Kidney capillary endothelial cell (primary cell): Measurements from ENCODE around the gene WDR62.
A peak's percentile ranks its signal among the peaks of the same experiment; 100 is the strongest.

ENCODE experiments used
- DNase-seq: peaks from one replicate; pipeline ENCODE4 v3.0.0-alpha.2; 2018; ENCODE audit warnings: low spot score

WDR62 gene

DNA sequence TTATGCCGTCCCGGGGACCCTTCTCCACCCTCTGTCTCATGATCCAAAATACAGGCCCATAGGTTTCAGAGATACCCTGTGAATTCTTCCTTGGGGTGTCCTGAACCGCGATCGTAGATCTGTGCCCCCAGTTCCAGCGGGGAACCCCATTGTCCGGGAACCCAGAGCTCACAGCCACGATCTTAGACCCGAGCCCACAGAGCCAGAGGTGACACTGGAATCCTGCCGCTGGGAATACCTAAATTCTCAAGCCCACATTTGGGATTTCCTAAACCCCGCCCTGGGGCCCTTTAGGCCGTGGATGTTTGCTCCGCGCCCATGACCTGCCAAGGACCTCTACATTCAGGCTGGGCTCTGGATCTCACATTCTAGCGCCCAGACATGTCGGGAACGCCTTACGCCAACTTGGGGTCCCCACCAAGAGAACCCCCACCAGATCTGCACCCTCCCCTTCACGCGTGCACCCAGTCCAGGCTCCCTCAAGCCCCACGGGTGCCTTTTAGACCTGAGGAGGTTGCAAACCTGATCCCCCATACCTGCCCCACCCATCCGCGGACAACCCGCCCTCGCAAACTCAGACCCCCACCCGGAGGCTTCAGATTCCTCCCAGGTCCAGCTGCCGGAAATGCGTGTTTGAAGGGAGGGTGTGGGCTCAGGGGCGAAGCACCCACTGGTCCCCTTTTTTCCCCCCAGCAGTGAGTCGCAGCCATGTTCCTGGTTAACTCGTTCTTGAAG lies 85.8 kb downstream of the WDR62 start:
- peak; percentile 53 for DNase-seq

DNA sequence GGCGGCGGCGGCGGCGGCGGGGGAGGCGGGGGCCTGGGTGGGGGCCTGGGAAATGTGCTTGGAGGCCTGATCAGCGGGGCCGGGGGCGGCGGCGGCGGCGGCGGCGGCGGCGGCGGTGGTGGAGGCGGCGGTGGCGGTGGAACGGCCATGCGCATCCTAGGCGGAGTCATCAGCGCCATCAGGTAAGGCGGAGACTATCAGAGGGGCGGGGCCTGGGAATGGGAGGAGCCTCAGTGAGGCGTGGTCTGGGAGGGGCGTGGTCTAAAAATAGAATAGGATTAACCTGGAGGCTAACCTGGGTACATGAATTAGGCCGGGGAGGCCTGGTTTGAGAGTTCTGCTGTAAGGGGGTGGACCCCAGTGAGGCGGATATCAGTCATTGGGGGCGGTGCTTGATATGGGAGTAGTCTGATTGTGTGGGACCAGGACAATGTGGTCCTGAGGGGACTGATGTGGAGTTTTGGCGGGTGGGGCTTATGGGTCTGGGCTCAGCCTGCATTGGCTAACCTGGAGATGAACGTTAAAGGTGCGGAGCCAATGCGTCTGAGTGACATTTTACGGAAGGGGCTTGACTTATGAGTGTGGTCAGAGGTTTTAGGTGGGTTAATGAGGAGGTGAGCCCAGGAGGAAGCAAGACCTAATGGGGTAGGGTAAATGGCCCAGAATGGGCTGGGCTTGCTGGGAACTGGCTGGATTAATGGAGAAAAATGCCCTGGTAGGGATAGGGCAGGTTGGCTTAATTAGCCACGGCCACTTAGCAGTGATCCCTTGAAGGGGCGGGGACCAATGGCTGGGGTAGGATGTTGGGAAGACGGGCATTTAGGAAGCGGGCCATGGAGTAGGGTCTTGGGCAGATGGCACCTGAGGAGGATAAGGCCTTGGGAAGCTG lies 86.6 kb downstream of the WDR62 start:
- DNase-seq = peak; percentile 81

DNA sequence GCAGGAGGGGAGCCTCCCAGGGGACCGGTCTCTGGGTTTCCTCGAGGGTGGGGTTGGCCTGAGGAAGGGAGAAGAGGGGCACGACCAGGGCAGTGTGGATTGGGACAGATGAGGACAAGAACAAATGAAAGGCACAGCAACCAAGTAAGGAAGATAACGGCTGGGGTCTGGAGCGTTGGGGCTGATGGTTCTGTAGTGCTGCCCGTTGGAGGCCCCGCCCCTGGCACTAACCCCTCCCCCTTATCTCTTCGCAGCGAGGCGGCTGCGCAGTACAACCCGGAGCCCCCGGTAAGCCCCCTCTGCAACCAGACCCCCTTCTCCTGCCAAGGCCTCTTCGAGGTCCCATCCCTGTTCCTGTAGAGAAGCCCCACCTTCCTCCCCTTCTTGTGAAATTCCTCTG lies 87.3 kb downstream of the WDR62 start:
- no peak for DNase-seq

DNA sequence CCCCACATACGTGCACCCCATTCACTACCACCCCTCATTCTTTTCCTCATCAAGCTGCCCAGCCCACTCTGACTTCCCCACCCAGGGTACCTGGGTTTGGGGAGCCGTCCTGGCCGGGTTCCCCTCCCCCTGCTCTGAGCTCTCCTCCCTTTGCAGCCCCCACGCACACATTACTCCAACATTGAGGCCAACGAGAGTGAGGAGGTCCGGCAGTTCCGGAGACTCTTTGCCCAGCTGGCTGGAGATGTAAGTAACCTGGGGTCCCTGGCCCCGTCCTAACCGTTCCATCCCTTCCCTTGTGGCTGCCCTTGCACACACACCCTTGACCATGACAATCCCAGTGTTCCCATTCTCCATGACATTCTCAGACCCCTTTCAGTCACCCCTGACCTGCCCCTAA lies 87.8 kb downstream of the WDR62 start:
- DNase-seq = no peak

DNA sequence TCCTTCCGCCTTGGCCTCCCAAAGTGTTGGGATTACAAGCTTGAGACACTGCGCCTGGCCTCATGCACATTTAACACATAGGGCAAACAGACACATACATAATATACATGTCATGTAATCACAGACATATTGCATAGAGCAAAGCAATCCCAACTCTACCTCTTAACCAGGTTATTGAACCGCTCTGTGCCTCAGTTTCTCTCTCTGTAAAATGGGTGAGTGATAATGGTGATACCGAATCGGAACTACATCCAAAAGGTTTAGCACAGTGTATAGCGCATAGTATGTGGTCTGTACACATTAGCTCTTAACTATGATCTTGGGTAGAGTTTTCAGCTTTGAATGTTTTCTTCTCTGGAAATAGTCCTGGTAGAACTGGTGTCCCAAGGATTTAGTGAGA lies 89.9 kb downstream of the WDR62 start:
- DNase-seq = no peak

DNA sequence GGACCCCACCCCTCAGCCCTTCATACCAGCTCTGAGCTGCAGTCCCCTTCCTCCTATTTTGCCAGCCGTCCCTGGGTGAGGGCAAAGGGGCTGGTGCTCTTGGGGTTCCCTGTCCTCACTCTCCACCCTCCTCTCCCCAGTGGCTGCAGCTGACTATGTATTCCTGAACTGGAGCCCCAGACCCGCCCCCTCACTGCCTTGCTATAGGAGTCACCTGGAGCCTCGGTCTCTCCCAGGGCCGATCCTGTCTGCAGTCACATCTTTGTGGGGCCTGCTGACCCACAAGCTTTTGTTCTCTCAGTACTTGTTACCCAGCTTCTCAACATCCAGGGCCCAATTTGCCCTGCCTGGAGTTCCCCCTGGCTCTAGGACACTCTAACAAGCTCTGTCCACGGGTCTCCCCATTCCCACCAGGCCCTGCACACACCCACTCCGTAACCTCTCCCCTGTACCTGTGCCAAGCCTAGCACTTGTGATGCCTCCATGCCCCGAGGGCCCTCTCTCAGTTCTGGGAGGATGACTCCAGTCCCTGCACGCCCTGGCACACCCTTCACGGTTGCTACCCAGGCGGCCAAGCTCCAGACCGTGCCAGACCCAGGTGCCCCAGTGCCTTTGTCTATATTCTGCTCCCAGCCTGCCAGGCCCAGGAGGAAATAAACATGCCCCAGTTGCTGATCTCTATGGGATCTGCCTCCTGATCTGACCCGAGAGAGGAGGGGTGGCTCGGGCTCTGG lies 95.1 kb downstream of the WDR62 start:
- no peak for DNase-seq

DNA sequence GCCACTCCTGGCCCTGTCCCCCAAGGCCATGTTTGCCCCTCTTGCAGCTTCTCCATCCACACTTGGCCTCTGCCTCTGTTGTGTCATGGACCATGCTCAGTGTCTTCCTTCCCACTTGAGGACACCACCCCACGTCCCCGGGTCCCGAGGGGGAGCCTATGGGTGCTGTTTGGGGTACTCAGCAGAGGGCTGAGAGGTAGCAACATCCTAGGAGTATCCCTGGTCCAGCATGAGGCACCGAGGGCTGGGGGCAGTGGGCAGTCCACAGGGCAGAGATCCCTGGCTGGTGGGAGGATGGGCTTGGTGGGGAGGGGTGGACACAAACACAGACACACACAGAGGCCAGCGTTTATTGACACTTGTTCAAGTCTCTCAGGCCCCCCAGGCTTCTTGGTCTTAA lies 95.9 kb downstream of the WDR62 start:
- DNase-seq = no peak

DNA sequence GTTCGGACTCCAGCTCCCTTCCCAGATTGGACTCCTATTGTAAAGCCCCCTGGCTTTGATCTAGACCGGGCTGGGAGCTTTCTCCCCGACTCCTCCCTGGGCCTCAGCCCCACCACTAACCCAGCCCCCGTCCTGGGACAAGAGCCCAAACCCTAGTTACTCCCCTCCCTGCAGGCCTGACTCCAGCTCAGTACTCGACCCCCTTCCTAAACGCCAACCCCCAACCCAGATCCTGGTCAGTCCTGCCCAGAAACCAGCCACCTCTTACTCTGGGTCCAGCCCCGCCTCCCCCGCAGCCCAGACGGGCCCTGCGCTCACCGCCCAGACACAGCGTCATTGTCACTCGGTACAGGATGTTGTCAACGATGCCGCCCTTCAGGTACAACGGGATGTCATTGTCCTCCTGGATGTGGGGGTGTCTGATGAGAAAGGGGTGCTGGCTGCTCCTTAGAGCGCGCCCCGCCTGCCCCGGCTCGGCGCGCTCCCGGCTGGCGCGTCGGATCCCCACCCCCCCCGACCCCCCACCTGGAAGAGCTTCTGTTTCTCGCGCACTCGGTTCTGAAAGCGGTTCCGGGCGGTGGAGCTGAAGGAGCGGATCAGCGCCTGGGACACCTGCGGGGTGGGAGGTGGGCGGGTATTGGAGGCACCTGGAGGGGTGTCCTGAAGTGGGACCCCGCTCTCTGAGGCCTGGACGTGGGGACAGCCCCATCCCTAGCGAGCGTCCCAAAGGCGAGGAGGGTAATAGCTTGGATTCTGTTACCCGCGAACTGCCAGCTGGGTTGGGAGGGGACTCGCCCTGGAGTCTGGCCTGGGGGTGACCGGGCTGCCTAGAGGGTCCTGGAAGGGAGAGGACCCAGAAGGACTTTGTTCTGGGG lies 96.7 kb downstream of the WDR62 start:
- peak; percentile 44 for DNase-seq

DNA sequence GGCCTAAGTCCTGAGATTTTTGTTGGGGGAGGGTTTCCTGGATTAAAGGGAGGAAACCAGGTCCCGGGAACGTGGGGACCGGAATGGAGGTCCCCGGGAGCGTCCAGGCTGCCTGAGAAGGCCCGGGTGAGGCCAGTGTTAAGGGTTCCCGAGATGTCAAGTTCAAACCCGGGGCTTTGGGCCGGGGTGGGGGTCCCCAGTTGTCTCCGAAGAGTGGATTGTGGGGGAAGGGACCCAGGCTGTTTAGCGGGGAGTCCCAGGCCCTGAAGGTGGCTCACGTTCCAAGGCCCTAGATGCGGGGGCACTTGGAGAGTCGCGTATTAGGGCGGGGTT lies 97.3 kb downstream of the WDR62 start:
- no peak for DNase-seq

DNA sequence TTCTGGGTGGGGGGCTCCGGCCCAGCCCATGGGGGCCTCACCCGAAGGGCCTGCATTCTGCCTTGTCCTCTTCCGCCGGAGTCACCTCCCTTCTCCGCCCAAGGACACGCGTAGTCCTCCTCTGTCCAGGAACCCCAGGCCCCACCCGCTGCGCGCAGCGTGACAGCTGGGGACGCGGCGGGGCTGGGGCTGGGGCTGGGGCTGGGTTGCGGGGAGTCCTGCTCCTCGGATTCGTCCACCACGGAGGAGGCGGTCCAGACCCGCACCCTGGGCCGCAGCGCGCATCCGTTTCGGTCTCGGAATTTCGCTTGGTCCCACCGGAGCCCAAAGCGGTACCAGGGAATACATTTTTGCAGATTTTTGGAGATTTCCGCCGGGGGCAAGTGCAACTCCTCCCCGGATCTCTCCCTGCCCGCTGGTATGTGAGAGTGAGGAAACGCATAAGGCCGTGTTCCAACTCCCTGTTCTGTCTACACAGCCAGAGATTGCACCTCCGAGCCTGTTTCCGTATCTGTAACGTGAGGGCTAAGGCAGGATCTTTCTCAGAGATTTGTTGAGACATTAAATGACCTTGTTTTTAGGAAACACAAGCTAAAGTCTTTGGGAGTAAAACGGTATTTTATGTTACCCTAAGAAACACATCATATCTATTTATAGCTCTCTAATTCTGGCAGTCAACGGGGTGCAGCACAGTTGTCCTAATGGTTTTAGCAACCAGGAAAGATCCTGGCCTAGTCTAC lies 97.8 kb downstream of the WDR62 start, which contains the start of gene COX7A1:
Gene COX7A1 (minus strand): TSS at position 96 of the 740 bp plus-strand sequence. CDS start 40 bp downstream, at position 56.
- DNase-seq = peak; percentile 48

DNA sequence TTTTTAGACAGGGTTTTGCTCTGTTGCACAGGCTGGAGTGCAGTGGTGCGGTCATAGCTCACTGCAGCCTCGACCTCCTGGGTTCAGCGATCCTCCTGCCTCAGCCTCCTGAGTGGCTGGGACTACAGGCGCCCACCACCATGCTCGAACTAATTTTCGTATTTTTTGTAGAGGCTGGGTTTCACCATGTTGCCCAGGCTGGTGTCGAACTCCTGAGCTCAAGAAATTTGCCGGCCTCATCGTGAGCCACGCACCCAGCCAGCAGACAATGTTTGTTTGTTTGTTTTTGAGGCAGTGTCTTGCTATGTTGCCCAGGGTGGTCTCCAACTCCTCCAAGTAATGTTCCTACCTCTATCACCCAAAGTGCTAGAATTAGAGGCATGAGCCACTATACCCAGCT lies 98.4 kb downstream of the WDR62 start:
- DNase-seq = no peak
